ENCODE data around the gene PRSS36.
"Not testable (repeated sequence)": the region's sequence is repeated elsewhere in the genome, so short reads cannot be mapped to it uniquely, and the experiment has no call there.

The PRSS36 gene

DNA sequence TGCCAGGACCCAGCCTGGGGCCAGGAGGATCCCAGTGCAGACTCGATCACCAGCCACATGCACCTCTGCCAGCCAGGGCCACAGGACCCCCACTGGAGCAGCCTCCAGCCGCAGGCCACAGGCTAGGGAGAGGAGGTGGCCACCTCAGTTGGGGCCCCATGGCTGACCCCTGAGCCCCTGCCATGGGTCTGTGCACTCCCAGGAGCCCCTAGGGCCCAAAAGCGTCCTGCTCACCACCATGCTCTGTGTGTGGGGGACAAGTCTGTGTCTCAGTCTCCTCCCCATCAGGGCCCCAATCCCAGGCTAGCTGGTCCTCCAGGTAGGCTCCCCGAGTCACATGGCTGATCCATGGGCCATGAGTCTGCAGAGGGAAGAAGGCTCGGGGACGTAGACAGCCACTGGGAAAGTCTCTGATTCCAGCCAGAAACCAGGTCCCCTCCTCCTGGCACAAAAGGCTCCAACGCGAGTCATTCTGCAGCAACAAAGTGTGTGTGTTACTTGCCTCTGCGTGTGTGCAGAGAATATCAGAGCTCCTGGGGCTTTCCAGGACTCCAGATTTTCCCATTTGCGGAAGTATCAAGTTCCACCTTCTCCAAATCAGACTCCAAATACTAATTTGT is 8.3 kb downstream of the PRSS36 start:
- no peak for DNase-seq

DNA sequence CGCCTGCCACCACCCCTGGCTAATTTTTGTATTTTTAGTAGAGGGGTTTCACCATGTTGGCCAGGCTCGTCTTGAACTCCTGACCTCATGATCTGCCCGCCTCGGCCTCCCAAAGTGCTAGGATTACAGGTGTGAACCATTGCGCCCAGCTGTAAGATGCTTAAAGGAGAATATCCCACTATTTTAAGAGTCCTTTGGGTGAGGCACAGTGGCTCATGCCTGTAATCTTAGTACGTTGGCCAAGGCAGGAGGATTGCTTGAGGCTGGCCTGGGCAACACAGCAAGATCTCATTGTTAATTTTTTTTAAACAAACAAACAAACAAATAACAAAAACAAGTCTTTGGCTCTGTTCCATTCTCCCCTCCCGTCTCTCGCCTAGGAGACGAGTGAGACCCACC is 8.8 kb downstream of the PRSS36 start:
- not testable (repeated sequence) for DNase-seq

DNA sequence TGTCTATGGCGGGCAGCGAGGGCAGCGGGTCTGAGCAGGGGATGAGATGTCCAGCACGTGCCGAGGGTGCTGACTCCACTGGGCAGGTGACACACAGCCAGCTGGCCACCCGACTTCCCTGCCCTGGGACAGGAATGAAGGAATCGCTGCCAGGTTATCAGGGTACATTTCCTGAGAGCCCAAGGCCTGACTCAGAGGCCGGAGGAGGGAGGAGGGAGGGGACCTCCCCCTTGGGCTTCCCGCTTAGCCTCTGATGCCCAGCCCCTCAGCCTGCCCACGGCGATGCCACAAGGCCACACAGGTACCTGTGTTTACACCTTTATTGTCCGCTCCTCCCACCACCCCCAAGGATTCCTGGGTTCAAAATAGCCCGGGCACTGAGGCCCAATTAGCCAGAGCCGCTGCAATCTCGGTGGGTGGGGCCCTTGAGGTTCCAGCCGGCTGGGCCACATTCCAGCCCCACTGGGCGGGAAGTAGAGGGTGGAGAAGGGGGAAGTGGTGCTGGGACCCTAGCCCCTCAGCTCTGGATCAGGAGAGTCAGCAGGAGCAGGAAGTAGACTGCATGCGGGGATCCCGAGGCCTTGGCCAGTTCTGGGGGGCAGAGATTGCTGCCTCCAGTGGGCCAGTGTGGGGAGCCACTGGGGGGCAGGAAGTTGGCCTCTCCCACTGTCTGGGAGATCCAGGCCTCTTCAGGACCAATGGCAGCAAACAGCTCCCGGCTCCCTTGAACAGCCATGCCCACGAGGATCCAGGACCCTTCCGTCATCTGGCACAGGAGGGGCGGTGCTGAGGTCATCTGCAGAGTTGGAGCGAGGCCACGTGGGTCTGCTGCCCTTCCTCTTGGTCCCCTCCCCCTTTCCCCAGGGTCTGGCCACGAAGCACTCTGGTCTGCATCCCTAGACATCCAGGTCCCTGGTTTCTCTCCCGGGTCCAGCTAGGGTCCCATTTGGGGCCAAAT is 11.0 kb downstream of the PRSS36 start:
- no peak for DNase-seq

DNA sequence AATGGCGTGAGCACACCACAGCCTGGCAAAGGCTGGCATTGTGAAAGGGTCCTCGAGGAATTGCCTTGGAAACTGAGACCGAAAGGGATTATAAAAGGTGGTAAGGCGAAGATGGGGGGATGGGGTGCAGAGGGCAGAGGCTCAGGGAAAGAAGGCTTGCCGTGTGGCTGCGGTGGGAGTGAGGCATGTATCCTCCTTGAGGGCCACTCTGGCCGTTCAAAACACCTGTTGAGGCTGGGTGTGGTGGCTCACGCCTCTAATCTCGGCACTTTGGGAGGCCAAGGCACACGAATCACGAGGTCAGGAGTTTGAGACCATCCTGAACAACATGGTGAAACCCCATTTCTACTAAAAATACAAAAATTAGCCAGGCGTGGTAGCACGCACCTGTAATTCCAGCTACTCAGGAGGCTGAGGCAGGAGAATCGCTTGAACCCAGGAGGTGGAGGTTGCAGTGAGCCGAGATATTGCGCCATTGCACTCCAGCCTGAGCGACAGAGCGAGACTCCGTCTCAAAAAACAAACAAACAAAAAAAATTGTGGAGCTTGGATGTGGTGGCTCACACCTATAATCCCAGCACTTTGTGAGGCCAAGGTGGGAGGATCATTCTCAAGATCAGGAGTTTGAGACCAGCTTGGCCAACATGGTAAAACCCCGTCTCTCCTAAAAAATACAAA is 12.9 kb downstream of the PRSS36 start:
- DNase-seq: not testable (repeated sequence)

DNA sequence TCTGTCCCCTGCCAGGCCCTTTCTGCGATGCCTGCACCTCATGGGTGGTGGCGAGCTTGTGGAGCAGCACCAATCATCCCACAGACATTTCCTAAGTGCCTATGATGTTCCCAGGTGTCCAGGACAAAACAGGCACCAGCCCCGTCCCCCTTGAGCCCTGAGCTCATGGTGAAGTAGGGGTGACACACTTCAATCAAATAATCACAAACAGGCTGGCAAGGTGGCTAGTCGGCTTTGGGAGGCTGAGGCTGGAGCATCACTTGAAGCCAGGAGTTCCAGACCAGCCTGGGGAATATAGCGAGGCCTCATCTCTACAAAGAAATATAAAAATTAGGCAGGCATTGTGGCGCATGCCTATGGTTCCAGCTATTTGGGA is 13.6 kb downstream of the PRSS36 start:
- no peak for DNase-seq

DNA sequence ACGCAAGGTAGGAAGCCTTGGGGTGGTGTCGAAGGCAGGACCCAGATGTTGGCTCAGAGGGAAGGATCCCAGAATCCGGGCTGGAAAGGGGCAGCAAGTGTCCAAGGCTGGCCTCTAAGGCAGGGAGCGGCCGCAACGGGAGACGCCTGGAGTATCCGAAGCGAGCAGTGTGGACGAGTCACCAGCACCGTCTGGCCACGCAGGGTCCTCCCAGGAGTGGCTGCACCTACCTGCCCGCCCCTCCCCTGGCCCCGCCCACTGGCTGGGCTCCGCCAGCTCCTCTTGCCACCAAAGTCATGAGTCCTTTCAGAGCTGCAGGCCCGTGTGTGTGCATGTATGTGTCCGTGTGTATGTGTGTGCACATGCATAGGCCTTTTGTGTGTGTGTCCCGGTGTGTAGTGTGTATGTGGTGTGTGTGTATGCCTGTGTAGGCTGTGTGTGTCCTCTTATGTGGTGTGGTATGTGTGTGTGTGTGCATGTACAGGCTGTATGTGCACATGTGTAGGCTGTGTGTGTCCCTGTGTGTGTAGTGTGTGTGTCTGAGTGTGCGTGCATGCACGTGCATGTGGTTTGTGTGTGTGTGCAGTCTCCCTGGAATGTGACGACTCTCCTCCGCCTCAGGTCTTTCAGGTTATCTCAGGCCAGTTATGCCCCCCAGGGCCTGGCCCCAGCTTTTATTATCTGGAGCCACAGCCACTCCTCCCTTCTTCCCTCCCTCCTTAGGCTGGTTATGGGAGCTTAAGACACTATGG is 14.2 kb downstream of the PRSS36 start, which contains the start of gene PRSS8:
Gene PRSS8, minus strand, starts transcription at position 193 of the 752 bp plus-strand sequence. CDS start 229 bp downstream, outside the sequence.
- no peak for DNase-seq

DNA sequence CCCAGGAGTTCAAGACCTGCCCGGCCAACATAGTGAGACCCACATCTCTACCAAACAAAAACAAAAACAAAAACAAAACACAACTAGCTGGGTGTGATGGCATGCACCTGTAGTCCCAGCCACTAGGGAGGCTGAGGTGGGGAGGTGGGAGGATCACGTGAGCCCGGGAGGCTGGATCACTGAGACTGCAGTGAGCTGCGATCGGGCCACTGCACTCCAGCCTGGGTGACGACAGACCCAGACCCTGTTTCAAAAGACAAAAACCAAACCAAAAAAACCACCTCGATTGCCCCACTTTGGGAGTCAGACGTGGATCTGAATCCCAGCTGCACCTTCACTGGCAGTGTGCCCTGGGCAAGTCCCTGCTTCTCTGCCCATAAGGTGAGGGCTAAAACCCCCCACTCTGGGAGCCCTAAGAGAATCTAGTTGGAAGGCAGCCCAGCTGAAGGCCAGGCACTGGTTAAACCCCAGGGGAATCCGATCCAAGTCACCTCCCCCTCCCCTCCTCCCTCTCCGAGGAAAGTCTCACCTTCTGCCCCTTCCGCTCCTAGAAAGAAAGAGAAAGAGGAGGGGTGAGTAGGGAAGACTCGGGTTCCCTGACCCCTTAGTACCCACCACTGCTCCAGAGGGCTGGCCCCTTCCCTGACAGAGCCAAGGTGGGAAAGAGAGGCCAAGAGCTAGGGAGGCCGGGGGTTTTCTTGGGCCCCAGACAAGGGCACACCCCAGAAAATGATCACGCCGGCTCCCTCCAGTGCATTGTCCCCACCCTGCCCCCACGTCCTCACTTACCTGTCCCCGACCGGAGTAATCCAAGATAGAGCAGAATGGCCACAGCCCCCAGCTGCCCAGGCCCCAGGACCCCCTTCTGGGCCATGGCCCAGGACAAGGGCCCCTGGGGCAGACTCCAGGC is 15.0 kb downstream of the PRSS36 start:
- peak in 1 of 4 experiments; percentile 26 for DNase-seq

DNA sequence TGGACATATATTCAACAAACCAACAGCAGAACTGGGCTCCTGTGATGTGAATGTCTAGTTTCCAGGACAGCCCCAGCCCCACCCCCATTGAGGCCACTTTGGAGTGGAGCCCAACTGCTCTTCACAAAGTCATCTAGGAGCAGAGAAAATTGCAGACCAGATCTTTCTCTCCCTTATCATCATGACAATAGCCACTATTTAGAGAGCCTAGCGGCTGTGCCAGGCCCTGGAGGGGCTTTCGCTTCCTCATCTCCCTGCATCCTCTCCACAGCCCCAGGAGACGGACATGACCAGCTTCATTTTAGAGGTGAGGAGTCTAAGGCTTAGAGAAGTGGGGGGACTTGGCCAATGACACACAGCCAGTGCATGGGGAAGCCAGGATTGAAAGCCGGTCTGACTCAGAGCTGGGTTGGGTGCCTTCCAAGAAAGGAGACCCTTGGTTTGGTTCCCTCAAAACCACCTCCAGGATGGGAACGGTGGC is 15.7 kb downstream of the PRSS36 start:
- peak; percentile 29 to 63 (median 59) for DNase-seq

DNA sequence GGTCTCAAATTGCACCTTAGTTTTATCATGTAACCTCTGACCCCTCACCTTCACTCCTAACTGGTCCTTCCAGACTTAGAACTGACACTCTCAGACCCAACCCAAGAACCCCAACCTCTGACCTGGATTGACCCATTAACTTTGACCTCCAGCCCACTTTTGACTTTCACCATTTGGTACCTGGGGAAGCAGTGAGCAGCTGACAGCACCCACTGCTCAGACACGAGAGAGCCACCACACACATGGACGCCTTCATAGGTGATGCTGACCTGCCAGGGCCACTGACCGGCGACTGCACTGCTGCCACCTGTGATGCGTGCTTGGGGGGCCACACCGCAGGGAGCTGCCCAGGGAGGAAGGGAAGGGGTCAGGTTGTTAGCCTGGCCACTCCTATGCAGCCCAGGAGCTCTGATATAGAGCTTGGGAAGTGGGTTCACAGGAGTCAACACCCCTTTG is 16.8 kb downstream of the PRSS36 start:
- DNase-seq: no peak

DNA sequence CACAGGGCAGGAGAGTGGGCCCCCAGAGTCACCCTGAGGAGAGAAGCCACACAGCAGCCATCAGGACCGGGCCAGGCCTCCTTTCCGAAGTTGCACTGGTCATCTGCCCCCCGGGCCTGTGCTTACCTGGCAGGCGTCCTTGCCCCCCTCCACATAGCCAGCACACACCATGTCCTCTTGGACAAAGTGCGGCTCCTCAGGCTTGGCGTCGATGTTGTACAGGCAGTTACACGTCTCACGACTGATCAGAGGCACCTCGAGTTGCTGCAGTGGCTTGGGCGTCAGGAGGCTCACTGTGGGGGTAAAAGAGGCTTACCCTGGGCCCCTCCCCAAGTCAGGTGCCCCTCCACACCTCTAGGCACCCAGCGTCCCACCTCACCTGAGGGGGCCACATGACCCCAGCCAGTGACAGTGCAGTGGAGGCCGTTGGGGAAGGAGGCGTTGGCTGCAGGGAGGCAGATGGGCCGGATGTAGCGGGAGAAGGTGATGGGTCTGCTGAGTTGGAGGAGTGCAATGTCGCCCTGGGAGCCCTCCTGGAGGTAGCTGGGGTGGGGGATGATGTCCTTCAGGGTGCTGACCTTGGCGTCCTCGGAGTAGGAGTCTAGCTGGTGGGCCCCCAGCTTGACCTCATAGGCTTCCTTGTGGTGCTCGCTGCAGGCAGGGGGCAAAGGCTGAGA is 17.4 kb downstream of the PRSS36 start:
- no peak for DNase-seq

DNA sequence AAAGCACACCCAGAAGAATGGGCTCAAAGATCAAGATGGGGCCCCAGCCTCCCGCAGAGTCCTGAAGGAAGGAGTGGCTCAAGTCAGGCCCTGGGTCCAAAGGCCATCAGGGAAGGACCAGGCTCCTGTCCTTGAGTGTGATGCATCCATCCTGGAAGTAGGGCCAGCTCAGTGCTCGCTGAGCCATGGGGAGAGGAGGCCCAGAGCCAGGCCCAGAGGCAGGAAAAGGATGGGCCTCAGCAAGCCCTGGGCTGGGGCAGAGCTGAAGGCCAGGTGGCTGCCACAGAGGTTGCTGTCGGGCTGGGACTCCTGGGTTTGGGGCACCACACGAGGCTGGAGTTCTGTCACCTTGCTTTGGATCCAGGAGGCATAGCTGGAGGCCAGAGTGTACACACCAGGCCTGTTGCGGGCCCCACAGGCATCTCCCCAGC is 18.0 kb downstream of the PRSS36 start:
- no peak for DNase-seq

DNA sequence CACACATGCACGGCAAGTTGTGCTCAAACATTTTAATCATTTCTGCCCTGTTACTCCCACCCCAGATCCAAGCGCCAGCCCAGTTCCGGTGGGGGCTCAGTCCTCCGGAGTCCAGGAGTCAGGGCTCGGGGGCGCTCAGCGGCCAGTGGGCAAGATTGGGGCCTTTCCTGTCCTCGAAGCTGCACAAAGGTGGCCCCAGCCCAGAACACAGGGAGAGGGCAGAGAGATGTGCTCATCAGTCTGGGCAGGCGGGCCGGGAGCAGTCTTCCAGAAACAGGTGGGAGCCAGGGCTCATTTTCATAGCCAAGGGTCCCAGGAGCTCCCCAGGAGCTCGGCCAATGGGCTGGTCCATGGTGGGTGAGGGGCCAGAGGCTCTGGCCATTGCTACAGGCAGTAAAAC is 18.4 kb downstream of the PRSS36 start:
- no peak for DNase-seq

DNA sequence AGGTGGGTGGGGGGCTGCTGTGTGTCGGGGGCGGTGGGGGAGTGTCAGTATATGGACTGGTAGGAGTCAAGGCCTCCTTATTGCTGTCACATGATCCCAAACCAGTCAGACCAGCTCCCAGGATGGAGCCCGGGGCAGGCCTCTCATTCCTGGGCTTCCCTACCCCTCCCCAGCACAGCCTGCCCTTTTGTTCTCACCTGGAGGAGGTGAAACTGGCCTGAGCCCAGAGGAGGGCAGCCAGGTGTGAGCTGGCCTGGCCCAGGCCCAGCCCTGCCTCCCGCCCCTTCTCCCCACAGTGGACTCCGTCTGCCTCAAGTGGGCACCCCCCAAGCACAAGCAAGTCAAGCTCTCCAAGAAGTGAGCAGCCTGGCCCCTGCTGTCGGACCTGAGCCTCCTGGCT is 19.0 kb downstream of the PRSS36 start:
- no peak for DNase-seq

DNA sequence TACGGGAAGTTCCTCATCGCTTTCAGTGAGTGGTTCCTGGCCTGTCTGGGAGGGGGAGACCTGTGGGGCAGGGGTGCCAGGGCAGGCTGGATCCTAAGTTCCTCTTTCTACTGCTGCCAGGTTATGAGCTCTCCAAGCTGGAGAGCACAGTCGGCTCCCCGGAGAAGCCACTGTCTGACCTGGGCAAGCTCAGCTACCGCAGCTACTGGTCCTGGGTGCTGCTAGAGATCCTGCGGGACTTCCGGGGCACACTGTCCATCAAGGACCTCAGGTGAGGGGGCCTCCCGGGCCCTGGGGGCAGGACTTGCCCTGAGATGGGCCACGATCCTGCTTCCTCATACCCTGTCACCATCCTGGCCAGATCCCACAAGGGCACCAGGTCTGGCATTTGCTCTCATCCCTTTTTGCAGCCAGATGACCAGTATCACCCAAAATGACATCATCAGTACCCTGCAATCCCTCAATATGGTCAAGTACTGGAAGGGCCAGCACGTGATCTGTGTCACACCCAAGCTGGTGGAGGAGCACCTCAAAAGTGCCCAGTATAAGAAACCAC is 19.5 kb downstream of the PRSS36 start:
- DNase-seq: peak; percentile 44 to 71 (median 66)

DNA sequence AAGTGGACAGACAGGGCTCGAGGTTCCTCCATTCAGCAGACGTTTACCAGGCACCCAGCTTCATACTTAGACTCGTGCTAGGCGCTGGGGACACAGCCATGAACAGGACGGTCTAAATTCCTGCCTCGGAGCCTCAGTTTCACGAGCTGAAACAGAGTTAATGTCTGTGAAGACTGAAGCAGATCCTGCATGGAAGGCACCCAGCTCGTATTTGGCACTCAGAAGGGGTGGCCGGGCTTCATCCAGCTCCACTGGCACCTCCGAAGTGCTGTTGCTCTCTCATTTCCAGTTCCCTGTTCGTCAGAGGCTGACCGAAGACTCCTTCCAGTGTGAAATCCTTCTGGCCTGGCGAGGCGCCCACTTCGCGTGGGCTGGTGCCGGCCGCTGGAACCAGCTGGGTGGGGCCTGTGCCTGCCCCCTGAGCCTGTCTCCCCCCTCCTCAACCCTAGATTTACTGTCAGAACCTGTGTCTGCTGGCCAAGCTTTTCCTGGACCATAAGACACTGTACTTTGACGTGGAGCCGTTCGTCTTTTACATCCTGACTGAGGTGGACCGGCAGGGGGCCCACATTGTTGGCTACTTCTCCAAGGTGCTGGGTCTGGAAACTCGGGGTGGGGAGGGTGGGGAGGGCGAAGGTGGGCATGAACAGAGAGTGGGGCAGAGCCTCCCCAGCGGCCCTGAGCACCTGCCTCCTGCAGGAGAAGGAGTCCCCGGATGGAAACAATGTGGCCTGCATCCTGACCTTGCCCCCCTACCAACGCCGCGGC is 20.1 kb downstream of the PRSS36 start:
- DNase-seq: peak; percentile 90 to 93 (median 90)

DNA sequence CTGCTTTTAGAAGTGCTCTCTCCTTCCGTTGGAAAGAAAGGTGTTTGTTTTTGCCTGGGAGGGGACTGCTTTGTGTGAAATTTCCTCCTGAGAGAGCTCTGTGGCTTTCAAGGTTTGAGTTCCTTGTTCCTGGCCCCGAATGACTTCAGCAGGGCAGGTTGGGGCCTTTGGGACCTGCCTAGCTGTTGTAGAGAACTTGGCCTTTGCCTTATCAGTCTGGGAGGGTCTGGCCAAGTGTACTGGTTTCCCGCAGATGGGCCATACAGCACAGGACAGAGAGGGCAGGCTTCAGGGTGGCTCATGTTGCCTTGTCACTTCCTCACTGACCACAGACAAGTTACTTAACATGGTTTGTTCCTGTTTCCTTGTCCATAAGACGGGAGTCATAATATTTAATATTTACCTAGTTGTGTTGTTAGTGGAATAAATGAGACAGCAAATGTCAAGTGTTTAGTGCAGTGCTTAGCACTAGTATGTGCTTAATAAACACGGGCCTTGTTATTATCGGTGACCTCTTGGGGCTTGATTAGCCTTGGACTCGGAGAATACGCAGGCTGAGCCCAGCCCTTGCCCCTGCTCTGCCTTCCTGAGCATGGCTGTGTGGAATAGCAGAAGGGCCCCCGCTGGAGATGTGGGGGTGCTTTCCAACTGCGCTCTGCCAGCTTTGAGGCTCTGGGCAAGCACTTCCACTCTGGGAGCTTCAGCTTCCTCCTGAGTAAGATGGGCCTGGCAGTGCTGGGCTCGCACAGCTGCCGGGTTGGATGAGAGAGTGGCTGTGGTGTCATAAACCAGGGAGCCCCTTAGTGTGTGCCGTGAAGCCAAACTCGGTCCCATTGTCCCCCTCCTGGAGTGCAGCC is 20.9 kb downstream of the PRSS36 start:
- peak; percentile 88 to 96 (median 94) for DNase-seq

DNA sequence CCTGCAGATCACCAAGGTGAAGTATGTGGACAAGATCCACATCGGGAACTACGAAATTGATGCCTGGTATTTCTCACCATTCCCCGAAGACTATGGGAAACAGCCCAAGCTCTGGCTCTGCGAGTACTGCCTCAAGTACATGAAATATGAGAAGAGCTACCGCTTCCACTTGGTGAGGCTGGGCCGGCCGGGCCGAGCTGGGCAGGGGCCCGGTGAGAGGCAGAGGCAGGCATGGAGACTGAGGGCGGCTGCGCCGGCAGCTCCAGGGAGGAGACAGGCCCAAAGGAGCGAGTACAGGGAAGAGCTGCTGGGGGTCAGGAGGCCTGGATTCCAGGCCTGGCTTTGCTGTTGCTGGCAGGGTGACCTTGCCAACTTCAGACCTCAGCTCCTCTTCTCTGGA is 22.7 kb downstream of the PRSS36 start:
- DNase-seq: no peak

DNA sequence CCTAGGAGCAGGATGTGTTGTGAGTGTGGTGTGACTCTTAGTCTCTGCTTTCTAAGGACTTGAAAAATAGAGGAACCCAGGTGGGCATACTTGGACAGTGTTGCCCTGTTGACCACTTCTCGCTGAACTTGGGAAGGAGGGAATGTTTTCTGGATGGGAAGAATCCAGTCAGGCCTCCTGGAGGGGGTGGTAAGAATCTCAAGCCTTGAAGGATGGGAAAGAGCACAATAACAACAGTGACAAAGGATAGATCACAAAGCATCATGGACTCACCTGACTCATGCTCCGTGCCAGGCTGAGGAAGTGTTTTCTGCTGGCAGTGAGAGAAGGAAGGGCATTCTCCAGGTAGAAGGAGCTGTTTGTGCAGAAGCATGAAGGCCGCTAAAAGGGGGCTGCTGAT is 24.0 kb downstream of the PRSS36 start:
- no peak for DNase-seq

All from suppressor macrophage (primary cell).